CD1c-positive myeloid dendritic cell (primary cell): ENCODE measurements around the gene LMO7.
"Not testable (repeated sequence)": the region's sequence is repeated elsewhere in the genome, so short reads cannot be mapped to it uniquely, and the experiment has no call there.

Experiments
- DNase-seq: peaks from one replicate; pipeline ENCODE4 v3.0.0-alpha.2; 2016; ENCODE audit errors: extremely low spot score

The LMO7 gene

DNA sequence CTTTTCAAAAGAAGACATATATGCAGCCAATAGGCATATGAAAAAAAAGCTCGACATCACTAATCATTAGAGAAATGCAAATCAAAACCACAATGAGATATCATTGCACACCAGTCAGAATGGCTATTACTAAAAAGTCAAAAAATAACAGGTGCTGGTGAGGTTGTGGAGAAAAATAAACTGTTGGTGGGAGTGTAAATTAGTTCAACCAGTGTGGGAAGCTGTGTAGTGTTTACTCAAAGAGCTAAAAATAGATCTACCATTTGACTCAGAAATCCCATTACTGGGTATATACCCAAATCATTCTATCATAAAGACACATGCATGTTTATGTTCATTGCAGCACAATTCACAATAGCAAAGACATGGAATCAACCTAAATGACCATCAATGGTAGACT lies 106.9 kb downstream of the LMO7 start:
- DNase-seq: not testable (repeated sequence)

DNA sequence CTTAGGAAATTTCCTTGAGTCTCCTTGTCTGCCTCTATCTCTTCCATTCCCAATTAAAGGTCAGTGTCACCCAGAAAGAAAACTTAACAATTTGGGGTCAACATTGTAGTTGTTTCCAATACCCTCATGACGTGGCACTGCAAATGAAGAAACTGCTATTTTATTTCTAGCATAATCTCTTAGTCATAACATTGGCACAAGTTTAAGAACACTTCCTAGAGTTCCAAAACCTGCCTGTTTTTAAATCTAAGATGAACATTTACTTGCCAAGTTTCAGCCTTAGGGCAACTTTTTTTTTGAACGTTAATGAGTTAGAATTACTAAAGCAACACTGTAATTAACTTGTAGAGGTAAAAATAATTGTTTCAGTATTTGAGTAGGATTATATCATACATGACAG lies 108.0 kb downstream of the LMO7 start:
- no peak for DNase-seq

DNA sequence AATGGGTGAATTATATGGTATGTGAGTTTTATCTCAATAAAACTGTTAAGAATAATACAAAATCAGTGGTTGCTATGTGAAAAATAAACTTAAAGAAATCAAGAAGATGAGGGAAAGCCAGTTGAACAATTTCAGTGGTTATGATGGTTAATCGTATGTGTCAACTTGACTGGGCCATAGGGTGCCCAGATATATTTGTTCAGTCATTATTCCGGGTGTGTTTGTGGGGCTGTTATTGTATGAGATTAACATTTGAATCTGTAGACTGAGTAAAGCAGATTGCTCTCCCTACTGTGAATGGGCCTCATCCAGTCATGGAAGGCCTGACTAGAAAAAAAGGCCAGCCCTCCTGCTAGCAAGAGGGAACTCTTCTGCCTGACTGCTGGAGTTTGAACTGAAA lies 109.3 kb downstream of the LMO7 start:
- DNase-seq: no peak

GRCh38 chr13:75748874-75749273 lies 112.7 kb downstream of the LMO7 start:
- no peak for DNase-seq

DNA sequence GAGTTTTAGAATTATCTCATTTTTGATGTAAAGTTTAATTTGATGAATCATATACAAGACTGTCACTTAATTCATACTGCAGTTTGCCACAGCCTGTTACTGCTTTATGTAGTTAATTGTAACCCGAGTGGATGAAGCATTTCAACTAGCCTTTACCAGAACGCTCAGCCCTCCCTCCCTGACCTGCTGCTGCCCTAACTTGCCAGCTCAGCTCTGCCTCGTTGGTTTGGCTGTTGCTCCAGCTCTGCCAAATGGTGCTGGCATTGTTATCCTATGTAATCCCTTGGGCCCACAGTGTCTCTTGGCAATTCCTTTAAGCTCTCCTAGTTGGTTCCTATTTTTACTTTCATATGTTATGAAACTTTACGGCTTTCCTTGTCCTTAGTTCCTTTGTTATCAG lies 113.3 kb downstream of the LMO7 start:
- no peak for DNase-seq

GRCh38 chr13:75751350-75751749 lies 115.2 kb downstream of the LMO7 start:
- no peak for DNase-seq

DNA sequence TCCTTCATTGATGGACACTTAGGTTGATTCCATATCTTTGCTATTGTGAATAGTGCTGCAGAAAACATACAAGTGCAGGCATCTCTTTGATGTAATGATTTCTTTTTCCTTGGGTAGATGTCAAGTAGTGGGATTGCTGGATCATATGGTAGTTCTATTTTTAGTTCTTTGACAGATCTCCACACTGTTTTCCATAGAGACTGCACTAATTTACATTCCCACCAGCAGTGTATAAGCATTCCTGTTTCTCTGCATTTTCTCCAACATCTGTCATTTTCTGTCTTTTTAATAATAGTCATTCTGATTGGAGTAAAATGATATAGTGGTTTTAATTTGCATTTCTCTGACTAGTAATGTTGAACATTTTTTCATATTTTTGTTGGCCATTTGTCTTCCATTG lies 116.7 kb downstream of the LMO7 start:
- DNase-seq: no peak

DNA sequence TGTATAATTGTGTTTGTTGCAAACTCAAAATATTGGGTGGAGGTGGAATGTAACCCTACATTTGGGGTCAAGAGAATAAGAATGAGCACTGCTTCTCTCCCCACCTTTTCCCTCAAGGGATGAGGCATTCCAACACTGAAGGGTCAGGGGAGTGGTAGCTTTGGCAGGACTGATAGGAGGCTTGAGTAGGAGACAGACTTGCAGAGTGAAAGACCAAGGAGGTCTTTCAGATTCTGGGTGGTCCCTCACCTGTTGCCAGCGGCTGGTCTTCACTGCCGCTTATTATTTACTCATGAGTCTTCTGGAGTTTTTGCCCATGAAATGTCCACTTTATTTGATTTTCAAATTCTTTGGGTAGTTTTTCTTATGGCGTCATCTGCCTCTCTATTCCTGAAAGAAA lies 118.8 kb downstream of the LMO7 start:
- DNase-seq: no peak

DNA sequence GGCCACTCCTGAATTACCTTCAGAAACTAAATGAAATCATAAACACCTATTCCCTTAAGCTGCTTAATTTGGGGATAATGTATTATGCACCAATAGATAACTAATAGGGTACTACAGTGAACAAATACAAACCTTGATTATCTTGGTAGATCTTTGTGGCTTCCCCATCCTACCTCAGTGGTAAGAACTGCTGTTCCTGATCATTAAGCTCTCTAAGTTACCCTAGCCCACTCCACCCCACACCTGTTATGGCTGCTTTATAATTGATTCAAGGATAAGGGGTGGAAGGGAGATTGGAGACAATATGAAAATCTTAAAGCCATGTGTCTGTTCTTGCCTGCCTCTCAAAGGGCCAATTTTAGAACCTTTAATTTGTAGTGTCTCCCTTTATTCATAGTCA lies 121.2 kb downstream of the LMO7 start:
- DNase-seq: no peak

DNA sequence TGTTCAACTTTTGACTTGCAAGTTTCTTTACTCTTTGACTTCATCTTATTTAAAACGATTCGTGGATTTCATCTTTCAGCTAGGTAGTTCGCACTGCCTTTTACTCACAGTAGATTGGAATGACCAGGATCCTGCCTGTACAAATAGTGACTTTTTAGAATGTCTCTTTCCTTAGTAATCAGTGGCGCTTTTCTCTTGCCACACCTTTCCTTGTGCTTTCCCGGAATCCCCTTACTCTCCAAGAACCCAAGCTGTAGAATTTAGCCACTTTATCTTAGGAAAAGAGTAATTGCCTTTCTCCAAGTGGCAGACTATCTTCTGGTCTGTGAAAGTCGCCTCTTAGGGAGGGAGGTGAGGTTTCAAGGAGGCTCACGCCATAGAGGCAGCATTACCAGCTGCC lies 123.4 kb downstream of the LMO7 start:
- DNase-seq: no peak

DNA sequence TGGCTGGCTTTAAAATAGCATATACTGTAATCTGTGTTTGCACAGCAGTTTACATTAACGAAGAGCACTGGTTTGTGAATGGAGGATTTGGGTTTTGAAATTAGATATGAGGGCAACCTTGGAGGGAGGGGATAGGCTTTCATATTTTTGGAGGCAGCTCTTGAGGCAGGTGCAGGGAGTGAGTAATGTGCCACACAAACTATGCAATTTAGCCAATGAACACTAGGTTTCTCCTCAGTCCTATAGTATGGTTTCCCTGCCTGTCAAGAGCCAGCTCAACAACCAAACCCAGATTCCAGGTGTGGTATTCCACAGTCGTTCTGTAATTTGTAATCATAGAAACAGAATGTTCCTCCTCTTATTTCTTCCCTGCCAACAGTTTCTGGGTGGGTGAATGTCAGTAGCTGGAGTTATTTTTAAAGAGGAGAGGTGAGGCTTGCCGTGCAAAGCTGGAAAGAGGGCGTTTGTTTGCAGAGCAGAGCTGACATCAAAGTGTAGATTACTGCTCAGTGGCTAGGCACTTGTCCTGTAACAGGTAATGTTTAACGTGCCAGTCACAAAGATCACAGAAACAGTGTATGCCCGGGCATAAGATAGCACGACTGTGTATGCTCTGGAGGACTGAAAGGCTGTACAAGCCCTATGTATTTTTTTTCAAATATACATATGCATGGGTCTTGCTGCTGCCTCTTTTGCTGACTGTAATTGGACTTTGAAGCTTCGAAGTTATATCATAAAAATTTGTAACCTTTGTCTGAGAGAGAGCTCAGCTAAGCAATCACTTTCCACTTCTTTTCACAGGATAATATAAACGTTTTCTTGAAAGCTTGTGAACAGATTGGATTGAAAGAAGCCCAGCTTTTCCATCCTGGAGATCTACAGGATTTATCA lies 124.2 kb downstream of the LMO7 start:
- DNase-seq: no peak

- no peak for DNase-seq
These were observed 125.2 kb downstream of the LMO7 start for GRCh38 chr13:75761369-75761768.

GRCh38 chr13:75762076-75762937 lies 126.2 kb downstream of the LMO7 start:
- no peak for DNase-seq

DNA sequence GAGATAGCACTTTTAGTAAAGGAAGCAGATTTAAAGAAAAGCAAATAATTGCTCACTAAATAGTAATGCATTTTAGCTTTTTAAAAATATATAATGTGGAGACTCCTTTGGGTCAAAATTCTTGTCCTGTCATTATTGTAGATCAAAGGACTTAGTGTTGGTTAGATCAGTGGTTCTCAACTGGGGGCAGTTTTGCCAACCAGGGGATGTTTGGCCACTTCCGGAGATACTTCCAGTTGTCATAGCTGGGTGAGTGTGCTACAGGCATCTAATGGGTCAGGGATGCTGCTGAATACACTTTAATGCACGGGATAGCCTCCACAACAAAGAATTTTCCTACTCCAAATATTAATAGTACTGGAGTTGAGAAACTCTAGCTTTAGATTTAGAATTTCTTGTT lies 126.8 kb downstream of the LMO7 start:
- DNase-seq: no peak

GRCh38 chr13:75763512-75763911 lies 127.4 kb downstream of the LMO7 start:
- DNase-seq: no peak

DNA sequence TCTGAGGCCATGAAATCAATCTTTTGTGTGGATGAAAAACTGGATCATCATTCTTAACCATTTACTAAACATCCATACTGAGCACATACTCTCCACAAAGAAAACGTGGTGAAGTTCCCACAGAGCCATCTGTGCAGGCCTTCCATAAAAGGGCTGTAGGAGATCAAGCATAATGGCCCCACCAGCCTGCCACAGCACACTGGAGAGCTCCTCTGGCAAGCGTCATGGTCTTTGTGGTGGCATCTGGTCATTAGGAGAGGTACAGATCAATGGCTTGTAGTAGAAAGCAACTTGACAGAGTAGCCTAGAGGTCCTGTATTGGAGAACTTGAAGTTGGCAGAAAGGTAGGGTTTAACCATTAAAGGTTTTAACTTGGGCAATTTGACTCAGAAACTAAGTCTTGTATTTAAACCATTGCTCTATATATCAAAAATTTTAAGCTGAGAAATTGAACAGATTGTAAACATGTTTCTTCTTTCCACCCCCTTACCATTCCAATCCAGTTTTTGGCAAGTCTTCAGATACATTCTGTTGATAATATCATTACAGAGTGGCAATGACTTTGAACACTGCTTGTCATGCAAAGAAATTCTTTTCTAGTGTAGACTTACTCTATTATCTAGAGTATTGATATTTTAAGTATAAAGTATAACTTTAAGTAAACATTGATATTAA lies 128.3 kb downstream of the LMO7 start:
- no peak for DNase-seq

GRCh38 chr13:75764926-75765310 lies 128.8 kb downstream of the LMO7 start:
- no peak for DNase-seq

- no peak for DNase-seq
These were observed 130.5 kb downstream of the LMO7 start for GRCh38 chr13:75766636-75767035.

DNA sequence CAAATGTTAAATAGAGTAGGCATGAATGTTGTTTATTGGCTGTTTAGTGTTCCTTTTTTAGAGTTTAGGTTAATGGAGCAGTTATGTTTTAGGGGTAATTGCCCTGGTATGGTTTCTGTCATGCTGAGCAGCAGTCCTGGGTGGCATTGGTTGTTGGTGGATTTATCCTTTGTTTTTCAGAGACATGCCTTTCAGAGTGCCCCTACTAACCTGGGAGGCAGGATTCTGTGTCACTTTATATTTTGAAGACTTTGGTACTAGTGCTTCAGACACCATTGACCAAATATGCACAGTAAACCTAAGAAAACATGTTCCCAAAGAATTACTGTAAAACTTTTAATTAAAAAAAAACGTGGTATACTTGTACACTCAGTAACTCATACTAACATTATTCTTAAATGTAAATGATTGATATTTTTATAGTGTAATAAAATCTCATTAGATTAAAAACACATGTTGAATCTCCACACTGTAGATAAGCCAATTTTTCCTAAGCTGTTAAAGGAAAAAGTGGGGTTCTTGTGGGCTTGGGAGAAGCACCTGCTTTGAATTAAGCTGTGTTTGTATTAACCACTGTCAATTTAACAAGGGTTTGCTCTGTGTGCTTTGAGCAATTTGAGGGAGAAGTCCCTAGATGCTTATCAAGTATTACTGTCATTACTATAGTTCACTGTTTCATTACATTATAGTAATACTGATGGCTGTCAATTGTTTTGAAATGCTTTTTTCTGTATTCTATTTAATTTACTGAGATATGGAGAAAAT lies 133.2 kb downstream of the LMO7 start:
- DNase-seq: no peak

- DNase-seq: no peak
These were observed 134.0 kb downstream of the LMO7 start for GRCh38 chr13:75770164-75770563.

GRCh38 chr13:75770592-75771011 lies 134.5 kb downstream of the LMO7 start:
- no peak for DNase-seq

GRCh38 chr13:75771226-75771625 lies 135.1 kb downstream of the LMO7 start:
- DNase-seq: no peak
